AG09309 (cell line): ENCODE data around the gene PARD3B.

Source experiments
- DNase-seq: peaks from one replicate; pipeline ENCODE4 v3.0.0-alpha.2; 2010; ENCODE audit warnings: low read depth
- H3K4me3 ChIP-seq: 2 replicates; pipeline ENCODE4 v1.5.1; 2011; ENCODE audit warnings: mild to moderate bottlenecking, low read depth, low read length, moderate library complexity; ENCODE audit not compliant: control insufficient read depth
- CTCF ChIP-seq: IDR thresholded peaks from 2 replicates; pipeline ENCODE4 v1.5.1; 2011; ENCODE audit warnings: mild to moderate bottlenecking, low read depth, low read length, inconsistent platforms; ENCODE audit not compliant: insufficient read depth, control insufficient read depth; ENCODE audit errors: missing control alignments

PARD3B gene

GRCh38 chr2:204665771-204666170, 120.5 kb downstream of the PARD3B start:
- no peak for TF ChIP-seq CTCF
- H3K4me3 ChIP-seq = no peak overlapping the region
- DNase-seq = no peak

DNA sequence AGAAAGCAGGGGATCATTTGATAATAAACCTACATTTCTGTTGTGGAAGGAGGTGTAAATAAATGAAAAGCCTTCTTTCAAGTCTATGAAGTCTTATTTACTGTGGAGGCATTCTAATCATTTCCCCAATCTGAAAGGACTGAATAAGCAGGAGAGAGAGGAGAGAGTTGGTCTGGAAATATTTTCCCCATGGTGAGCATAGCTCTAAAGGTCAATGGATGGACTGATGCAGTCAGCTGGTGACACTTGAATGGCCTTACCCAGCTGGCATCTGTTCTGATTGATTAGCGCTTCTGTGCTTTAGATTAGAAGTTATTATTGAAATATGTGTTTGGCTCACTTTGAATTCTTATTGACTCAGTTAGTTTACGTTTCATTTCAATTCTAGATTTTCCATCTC, 122.7 kb downstream of the PARD3B start:
- no peak for TF ChIP-seq CTCF
- H3K4me3 ChIP-seq = no peak overlapping the region
- no peak for DNase-seq

DNA sequence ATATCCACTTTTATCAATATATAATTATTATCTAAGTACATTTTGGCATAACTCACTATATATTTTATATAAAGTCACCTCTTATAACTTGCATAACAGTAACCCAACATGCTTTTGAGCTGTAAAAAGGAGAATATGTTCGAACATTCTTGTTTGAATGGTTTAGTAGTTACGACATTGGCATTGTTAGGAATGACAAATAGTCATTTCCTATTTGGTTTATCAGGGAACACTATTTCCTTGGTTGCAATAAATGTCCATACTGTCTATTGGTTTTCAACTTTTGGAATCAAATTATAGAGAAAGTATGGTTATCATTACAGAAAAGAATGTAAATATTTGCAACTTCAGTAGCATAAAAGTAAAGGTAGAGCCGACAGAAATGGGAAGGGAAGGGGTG, 124.1 kb downstream of the PARD3B start:
- DNase-seq = no peak
- TF ChIP-seq CTCF = no peak
- H3K4me3 ChIP-seq = no peak overlapping the region

DNA sequence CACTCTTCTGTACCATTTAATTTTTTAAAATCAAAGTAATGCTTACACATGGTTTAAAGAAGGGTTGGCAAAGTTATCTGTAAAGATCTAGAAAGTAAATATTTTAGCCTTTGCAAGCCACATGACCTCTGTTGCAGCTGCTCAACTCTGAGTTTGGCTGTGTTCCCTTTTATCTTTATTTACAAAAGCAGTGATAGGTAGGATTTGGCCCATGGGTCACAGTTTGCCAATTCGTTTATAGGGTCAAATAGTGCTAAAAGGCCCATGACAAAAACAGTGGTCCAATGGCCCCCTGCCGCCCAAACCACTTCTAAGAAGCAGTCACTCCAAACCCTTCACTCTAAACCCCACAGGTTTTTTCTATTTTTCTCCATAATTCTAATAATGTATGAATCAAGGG, 124.8 kb downstream of the PARD3B start:
- no peak for TF ChIP-seq CTCF
- no peak overlapping the region for H3K4me3 ChIP-seq
- DNase-seq = no peak

DNA sequence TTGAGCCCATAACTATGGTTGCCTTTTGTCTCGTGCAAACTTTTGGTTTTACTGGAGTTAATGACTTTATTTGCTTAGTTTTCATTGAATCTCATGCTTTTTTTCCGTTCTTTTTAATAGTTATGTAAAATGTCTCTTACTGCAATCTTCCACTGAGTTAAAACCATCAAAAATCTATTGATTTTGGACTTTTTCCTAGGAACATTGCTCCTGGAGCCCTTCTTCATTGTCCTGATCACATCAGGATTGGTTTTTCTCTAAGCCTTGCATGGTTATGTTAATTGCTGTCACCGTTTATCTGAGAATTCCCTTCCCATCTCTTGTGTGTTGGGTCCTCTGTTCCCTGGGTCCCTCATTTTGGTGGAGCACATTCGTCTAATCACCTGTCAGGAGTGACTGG, 125.5 kb downstream of the PARD3B start:
- TF ChIP-seq CTCF = no peak
- DNase-seq = no peak
- no peak overlapping the region for H3K4me3 ChIP-seq

DNA sequence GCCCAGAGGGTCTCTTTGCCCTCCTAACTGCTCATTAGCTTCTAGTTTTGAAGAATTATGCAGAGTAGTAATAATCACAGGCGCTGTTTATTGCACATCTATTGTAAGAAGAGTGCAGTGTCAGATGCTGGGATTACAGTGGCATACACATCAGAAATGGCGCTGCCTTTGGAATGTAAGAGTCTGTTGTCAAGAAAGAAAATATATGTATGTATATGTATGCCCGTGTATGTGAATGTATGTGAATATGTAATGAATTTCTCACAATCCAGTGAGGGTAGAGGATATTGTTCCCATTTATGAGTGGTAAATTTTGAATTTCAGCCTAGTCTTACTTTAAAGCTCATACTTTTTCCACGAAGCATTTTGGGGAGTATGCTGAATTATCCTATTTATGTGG, 127.5 kb downstream of the PARD3B start:
- TF ChIP-seq CTCF = no peak
- H3K4me3 ChIP-seq = no peak overlapping the region
- DNase-seq = no peak

DNA sequence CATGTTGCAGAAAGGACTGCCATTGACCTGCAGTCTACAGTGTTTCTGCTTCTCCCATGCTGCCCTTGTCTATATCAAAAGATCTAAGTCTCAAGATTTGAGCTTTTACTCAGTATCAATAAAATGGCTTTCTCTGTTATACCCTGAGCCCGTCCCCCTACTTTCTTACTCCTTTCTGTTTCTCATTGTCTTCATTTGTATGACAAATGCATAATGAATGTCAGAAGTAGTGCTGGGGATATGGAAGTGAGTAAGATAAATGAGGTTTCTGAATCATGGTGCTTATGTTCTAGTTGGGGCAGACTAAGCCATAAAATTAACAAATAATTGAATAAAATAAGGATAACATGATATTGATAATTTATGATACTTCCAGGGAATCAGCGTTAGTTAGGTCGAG, 128.6 kb downstream of the PARD3B start:
- no peak overlapping the region for H3K4me3 ChIP-seq
- DNase-seq = no peak

More for the DNA sequence above, 128.6 kb downstream of the PARD3B start:
- no peak for TF ChIP-seq CTCF
